Neural cell (in vitro differentiated cells): ENCODE results near the gene LAGE3. TPM values are rescaled to one million over a fixed set of nuclear protein-coding genes. Genes with fewer than 3 reads are reported as not detected.

Experiments used
- H2AFZ ChIP-seq: fragments of 200-600, 300-800 bp; sonication (generic), shearing (Covaris generic); 2 replicates; pipeline ENCODE4 v1.6.0; 2014; ENCODE audit warnings: low read depth, mild to moderate bottlenecking, antibody characterized with exemption, low read length, moderate library complexity
- H3F3A ChIP-seq: fragments of 200-600 bp; shearing (Covaris generic); 2 replicates; pipeline ENCODE4 v1.6.1; 2016; ENCODE audit warnings: mild to moderate bottlenecking, moderate library complexity, mixed read lengths, antibody characterized with exemption, low read length; ENCODE audit not compliant: insufficient read depth, poor library complexity, severe bottlenecking
- H3K27ac ChIP-seq: fragments of 200-600, 300-800 bp; sonication (generic), shearing (Covaris generic); 2 replicates; pipeline ENCODE4 v1.5.1; 2014; ENCODE audit warnings: mild to moderate bottlenecking, low read length, moderate library complexity
- H3K27me3 ChIP-seq: fragments of 300-800, 200-600 bp; sonication (generic), shearing (Covaris generic); 2 replicates; pipeline ENCODE4 v1.6.0; 2014; ENCODE audit warnings: mild to moderate bottlenecking, low read depth, low read length, moderate library complexity; ENCODE audit not compliant: insufficient read depth
- H3K36me3 ChIP-seq: fragments of 300-800, 200-600 bp; sonication (generic), shearing (Covaris generic); 2 replicates; pipeline ENCODE4 v1.5.1; 2014; ENCODE audit warnings: mild to moderate bottlenecking, antibody characterized with exemption, low read length, moderate library complexity; ENCODE audit not compliant: insufficient read depth
- H3K4me2 ChIP-seq: fragments of 300-800, 200-600 bp; sonication (generic), shearing (Covaris generic); 2 replicates; pipeline ENCODE4 v1.6.0; 2014; ENCODE audit warnings: mild to moderate bottlenecking, low read length
- H3K4me3 ChIP-seq: fragments of 300-800, 200-600 bp; sonication (generic), shearing (Covaris generic); 2 replicates; pipeline ENCODE4 v1.5.1; 2014; ENCODE audit warnings: mild to moderate bottlenecking, low read length, moderate library complexity
- H3K79me2 ChIP-seq: fragments of 200-600 bp; shearing (Covaris generic); replicated peaks from 2 replicates; pipeline ENCODE4 v1.6.0; 2014; ENCODE audit warnings: mild to moderate bottlenecking, low read length, moderate library complexity; ENCODE audit not compliant: insufficient read depth
- H3K9ac ChIP-seq: fragments of 300-800, 200-600 bp; sonication (generic), shearing (Covaris generic); 2 replicates; pipeline ENCODE4 v1.6.1; 2016; ENCODE audit warnings: mild to moderate bottlenecking, low read length, mixed read lengths
- H3K9me2 ChIP-seq: fragments of 200-600 bp; shearing (Covaris generic); 2 replicates; pipeline ENCODE4 v1.6.1; 2016; ENCODE audit warnings: mild to moderate bottlenecking, low read length, mixed read lengths; ENCODE audit not compliant: insufficient read depth
- H3K9me3 ChIP-seq: fragments of 200-600, 300-800 bp; sonication (generic), shearing (Covaris generic); 2 replicates; pipeline ENCODE4 v1.6.1; 2016; ENCODE audit warnings: mild to moderate bottlenecking, mixed run types, low read length, moderate library complexity, mixed read lengths
- H4K20me1 ChIP-seq: fragments of 200-600 bp; shearing (Covaris generic); 2 replicates; pipeline ENCODE4 v1.6.1; 2016; ENCODE audit warnings: mild to moderate bottlenecking, mixed run types; ENCODE audit not compliant: insufficient read depth
- EP300 ChIP-seq: fragments of 450-650 bp; conservative IDR thresholded peaks from 2 replicates; pipeline ENCODE4 v1.6.1; 2014; ENCODE audit warnings: antibody characterized with exemption, mild to moderate bottlenecking, moderate library complexity; ENCODE audit not compliant: poor library complexity, severe bottlenecking
- EZH2 ChIP-seq: fragments of 200-600, 300-800 bp; shearing (Covaris generic), sonication (generic); IDR thresholded peaks from 2 replicates; pipeline ENCODE4 v1.6.1; 2014; ENCODE audit warnings: antibody characterized with exemption, low read length, borderline replicate concordance, mild to moderate bottlenecking; ENCODE audit not compliant: insufficient read depth, poor library complexity, severe bottlenecking
- MXI1 ChIP-seq: fragments of 450-650 bp; conservative IDR thresholded peaks from 2 replicates; pipeline ENCODE4 v1.6.1; 2014; ENCODE audit warnings: antibody characterized with exemption, mild to moderate bottlenecking; ENCODE audit not compliant: poor library complexity, severe bottlenecking
- POLR2AphosphoS5 ChIP-seq: IDR thresholded peaks from 2 replicates; pipeline ENCODE4 v1.6.1; 2012
- RAD21 ChIP-seq: fragments of 450-650 bp; conservative IDR thresholded peaks from 2 replicates; pipeline ENCODE4 v1.6.1; 2014; ENCODE audit warnings: antibody characterized with exemption, mild to moderate bottlenecking, moderate library complexity
- SMC3 ChIP-seq: fragments of 450-650 bp; conservative IDR thresholded peaks from 2 replicates; pipeline ENCODE4 v1.6.1; 2014; ENCODE audit warnings: antibody characterized with exemption, mild to moderate bottlenecking, moderate library complexity; ENCODE audit not compliant: poor library complexity
- TAF1 ChIP-seq: IDR thresholded peaks from 2 replicates; pipeline ENCODE4 v1.6.1; 2012; ENCODE audit warnings: low read depth
- polyA plus RNA-seq: library from polyadenylated mRNA; depleted of rRNA; stranded (reverse); fragments of >200 nt; gene quantifications from 2 replicates; pipeline ENCODE4 v1.2.3, GENCODE V29; 2014
- TF ChIP-seq, protein P1 (sequence below): fragments of 450-650 bp; IDR thresholded peaks from 2 replicates; pipeline ENCODE4 v1.5.1; 2014; ENCODE audit warnings: antibody characterized with exemption, mild to moderate bottlenecking, moderate library complexity; ENCODE audit not compliant: poor library complexity, severe bottlenecking
- TF ChIP-seq, protein P2 (sequence below): IDR thresholded peaks from 2 replicates; pipeline ENCODE4 v1.6.1; 2012; ENCODE audit warnings: borderline replicate concordance

The LAGE3 gene
- polyA plus RNA-seq, 1 donor from 2014 or later = 37.3 TPM

DNA sequence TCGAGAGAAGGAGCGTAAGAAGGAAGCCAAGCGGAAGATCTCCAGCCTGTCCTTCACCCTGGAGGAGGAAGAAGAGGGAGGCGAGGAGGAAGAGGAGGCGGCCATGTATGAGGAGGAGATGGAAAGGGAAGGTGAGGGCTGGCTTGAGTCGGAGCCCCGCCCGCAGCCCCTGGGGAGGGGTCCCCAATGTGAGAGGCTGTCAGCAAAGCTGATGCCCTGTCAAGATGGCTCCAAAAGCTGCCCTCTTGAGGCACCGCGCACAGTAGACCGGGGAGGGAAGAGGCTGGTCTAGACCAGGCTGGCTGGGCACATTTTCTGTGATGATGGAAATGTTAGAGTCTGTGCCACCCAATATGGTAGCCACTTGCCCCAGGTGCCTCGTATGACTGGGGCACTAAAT lies 32.7 kb downstream of the LAGE3 start:
- H3K79me2 ChIP-seq = peaks cover 4% of the 10 kb centered on the region
- no peaks in the 10 kb centered on the region for H3K9me3 ChIP-seq
- H4K20me1 ChIP-seq = no peaks in the 10 kb centered on the region
- H3K36me3 ChIP-seq = no peaks in the 10 kb centered on the region
- no peaks in the 10 kb centered on the region for H3K9me2 ChIP-seq
- TF ChIP-seq TAF1 (no peak), RAD21 (no peak), EZH2 (no peak), EP300 (no peak), POLR2AphosphoS5 (no peak), MXI1 (no peak), SMC3 (no peak)
- TF ChIP-seq, protein P1, sequence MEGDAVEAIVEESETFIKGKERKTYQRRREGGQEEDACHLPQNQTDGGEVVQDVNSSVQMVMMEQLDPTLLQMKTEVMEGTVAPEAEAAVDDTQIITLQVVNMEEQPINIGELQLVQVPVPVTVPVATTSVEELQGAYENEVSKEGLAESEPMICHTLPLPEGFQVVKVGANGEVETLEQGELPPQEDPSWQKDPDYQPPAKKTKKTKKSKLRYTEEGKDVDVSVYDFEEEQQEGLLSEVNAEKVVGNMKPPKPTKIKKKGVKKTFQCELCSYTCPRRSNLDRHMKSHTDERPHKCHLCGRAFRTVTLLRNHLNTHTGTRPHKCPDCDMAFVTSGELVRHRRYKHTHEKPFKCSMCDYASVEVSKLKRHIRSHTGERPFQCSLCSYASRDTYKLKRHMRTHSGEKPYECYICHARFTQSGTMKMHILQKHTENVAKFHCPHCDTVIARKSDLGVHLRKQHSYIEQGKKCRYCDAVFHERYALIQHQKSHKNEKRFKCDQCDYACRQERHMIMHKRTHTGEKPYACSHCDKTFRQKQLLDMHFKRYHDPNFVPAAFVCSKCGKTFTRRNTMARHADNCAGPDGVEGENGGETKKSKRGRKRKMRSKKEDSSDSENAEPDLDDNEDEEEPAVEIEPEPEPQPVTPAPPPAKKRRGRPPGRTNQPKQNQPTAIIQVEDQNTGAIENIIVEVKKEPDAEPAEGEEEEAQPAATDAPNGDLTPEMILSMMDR = no peak
- TF ChIP-seq, protein P2, sequence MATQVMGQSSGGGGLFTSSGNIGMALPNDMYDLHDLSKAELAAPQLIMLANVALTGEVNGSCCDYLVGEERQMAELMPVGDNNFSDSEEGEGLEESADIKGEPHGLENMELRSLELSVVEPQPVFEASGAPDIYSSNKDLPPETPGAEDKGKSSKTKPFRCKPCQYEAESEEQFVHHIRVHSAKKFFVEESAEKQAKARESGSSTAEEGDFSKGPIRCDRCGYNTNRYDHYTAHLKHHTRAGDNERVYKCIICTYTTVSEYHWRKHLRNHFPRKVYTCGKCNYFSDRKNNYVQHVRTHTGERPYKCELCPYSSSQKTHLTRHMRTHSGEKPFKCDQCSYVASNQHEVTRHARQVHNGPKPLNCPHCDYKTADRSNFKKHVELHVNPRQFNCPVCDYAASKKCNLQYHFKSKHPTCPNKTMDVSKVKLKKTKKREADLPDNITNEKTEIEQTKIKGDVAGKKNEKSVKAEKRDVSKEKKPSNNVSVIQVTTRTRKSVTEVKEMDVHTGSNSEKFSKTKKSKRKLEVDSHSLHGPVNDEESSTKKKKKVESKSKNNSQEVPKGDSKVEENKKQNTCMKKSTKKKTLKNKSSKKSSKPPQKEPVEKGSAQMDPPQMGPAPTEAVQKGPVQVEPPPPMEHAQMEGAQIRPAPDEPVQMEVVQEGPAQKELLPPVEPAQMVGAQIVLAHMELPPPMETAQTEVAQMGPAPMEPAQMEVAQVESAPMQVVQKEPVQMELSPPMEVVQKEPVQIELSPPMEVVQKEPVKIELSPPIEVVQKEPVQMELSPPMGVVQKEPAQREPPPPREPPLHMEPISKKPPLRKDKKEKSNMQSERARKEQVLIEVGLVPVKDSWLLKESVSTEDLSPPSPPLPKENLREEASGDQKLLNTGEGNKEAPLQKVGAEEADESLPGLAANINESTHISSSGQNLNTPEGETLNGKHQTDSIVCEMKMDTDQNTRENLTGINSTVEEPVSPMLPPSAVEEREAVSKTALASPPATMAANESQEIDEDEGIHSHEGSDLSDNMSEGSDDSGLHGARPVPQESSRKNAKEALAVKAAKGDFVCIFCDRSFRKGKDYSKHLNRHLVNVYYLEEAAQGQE = no peak
- no peaks in the 10 kb centered on the region for H3K27me3 ChIP-seq
- no peak overlapping the region for H3K4me2 ChIP-seq
- H2AFZ ChIP-seq = no peak overlapping the region
- H3K9ac ChIP-seq = no peak overlapping the region
- no peak overlapping the region for H3K4me3 ChIP-seq
- H3K27ac ChIP-seq = no peak overlapping the region
- H3F3A ChIP-seq = no peaks in the 10 kb centered on the region

DNA sequence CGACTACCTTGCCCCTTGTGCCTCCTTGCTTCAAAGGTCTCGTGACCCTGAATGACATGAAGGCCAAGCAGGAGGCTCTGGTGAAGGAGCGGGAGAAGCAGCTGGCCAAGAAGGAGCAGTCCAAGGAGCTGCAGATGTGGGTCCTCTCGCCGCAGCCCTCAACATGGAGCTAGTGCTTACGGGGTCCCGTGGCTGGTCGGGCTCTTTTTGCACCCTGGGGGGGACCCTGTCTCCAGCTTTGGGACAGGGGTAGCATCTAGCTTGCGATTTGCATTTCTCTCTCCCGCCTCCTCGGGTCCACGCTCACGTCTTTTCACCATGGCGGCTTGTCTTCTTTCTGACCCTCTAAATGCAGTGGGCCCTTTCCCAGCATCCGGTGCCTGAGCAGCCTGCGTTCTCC lies 33.3 kb downstream of the LAGE3 start:
- H3K9ac ChIP-seq = no peak overlapping the region
- no peaks in the 10 kb centered on the region for H3K36me3 ChIP-seq
- H3K79me2 ChIP-seq = peaks cover 4% of the 10 kb centered on the region
- no peaks in the 10 kb centered on the region for H3K27me3 ChIP-seq
- no peak overlapping the region for H3K4me2 ChIP-seq
- H3K9me3 ChIP-seq = no peaks in the 10 kb centered on the region
- H3K27ac ChIP-seq = no peak overlapping the region
- H3F3A ChIP-seq = no peaks in the 10 kb centered on the region
- H4K20me1 ChIP-seq = no peaks in the 10 kb centered on the region
- no peak for TF ChIP-seq EZH2
- TF ChIP-seq RAD21 = no peak
- no peak for TF ChIP-seq TAF1
- TF ChIP-seq EP300 = no peak
- TF ChIP-seq SMC3 = no peak
- no peak for TF ChIP-seq POLR2AphosphoS5
- no peak overlapping the region for H3K4me3 ChIP-seq
- H3K9me2 ChIP-seq = no peaks in the 10 kb centered on the region
- no peak overlapping the region for H2AFZ ChIP-seq
